Astrocyte (in vitro differentiated cells and primary cell): ENCODE results near the gene SLC1A7. TPM values are rescaled to one million over a fixed set of nuclear protein-coding genes. Genes with fewer than 3 reads are reported as not detected.
A peak's percentile ranks its signal among the peaks of the same experiment; 100 is the strongest.

Source experiments
- DNase-seq: peaks from one replicate; pipeline ENCODE4 v3.0.0-alpha.2; 2010; ENCODE audit warnings: low read depth
- FAIRE-seq: peaks from 2 replicates; lab custom pipeline; 2011; peaks lifted over from hg19 to GRCh38; lab: Jason Lieb, UNC
- H2AFZ ChIP-seq: 2 replicates; pipeline ENCODE4 v1.6.0; 2012; ENCODE audit warnings: low read depth, low read length, inconsistent platforms
- H3K27ac ChIP-seq: 2 replicates; pipeline ENCODE4 v1.5.1; 2011; ENCODE audit warnings: low read depth, low read length, inconsistent platforms
- H3K27me3 ChIP-seq: 2 replicates; pipeline ENCODE4 v1.6.0; 2011; ENCODE audit warnings: low read length, inconsistent platforms; ENCODE audit not compliant: insufficient read depth
- H3K36me3 ChIP-seq: 2 replicates; pipeline ENCODE4 v1.5.1; 2011; ENCODE audit warnings: low read length, inconsistent platforms; ENCODE audit not compliant: insufficient read depth
- H3K4me1 ChIP-seq: 2 replicates; pipeline ENCODE4 v1.5.1; 2011; ENCODE audit warnings: low read length, inconsistent platforms; ENCODE audit not compliant: insufficient read depth
- H3K4me2 ChIP-seq: 2 replicates; pipeline ENCODE4 v1.6.0; 2012; ENCODE audit warnings: low read length, inconsistent platforms
- H3K4me3 ChIP-seq: 2 replicates; pipeline ENCODE4 v1.5.1; 2011; ENCODE audit warnings: low read depth, mild to moderate bottlenecking, low read length, inconsistent platforms; ENCODE audit not compliant: insufficient read depth
- H3K79me2 ChIP-seq: 2 replicates; pipeline ENCODE4 v1.6.0; 2012; ENCODE audit warnings: mild to moderate bottlenecking, low read length, inconsistent platforms; ENCODE audit not compliant: insufficient read depth
- H3K9ac ChIP-seq: 2 replicates; pipeline ENCODE4 v1.6.0; 2012; ENCODE audit warnings: mild to moderate bottlenecking, low read length, inconsistent platforms
- H3K9me3 ChIP-seq: 2 replicates; pipeline ENCODE4 v1.5.1; 2012; ENCODE audit warnings: low read depth, mild to moderate bottlenecking, low read length, inconsistent platforms; ENCODE audit not compliant: insufficient read depth
- H4K20me1 ChIP-seq: 2 replicates; pipeline ENCODE4 v1.6.0; 2012; ENCODE audit warnings: low read length, inconsistent platforms; ENCODE audit not compliant: insufficient read depth
- H3K27ac Mint-ChIP-seq: one replicate; pipeline ENCODE4 v1.8.0; 2021; ENCODE audit warnings: mild to moderate bottlenecking, mixed read lengths; ENCODE audit not compliant: unreplicated experiment
- H3K27me3 Mint-ChIP-seq: one replicate; pipeline ENCODE4 v1.8.0; 2021; ENCODE audit warnings: low read depth, mixed read lengths; ENCODE audit not compliant: unreplicated experiment
- H3K36me3 Mint-ChIP-seq: one replicate; pipeline ENCODE4 v1.8.0; 2021; ENCODE audit warnings: low read depth, mixed read lengths; ENCODE audit not compliant: unreplicated experiment
- H3K4me1 Mint-ChIP-seq: one replicate; pipeline ENCODE4 v1.8.0; 2021; ENCODE audit warnings: low read depth, mixed read lengths; ENCODE audit not compliant: unreplicated experiment
- H3K4me3 Mint-ChIP-seq: one replicate; pipeline ENCODE4 v1.8.0; 2021; ENCODE audit warnings: mild to moderate bottlenecking, moderate library complexity, mixed read lengths; ENCODE audit not compliant: unreplicated experiment
- H3K9me3 Mint-ChIP-seq: one replicate; pipeline ENCODE4 v1.8.0; 2021; ENCODE audit warnings: mild to moderate bottlenecking, mixed read lengths; ENCODE audit not compliant: unreplicated experiment
- CTCF ChIP-seq: IDR thresholded peaks from 2 replicates; pipeline ENCODE4 v1.5.1; 2011; ENCODE audit warnings: low read depth, mild to moderate bottlenecking, inconsistent platforms, low read length, moderate library complexity; ENCODE audit not compliant: insufficient read depth
- EZH2 ChIP-seq: IDR thresholded peaks from 2 replicates; pipeline ENCODE4 v1.6.1; 2012; ENCODE audit warnings: mild to moderate bottlenecking, low read length, inconsistent platforms; ENCODE audit not compliant: insufficient read depth
- total RNA-seq: library from RNA; stranded (reverse); gene quantifications from 2 replicates; pipeline ENCODE4 v1.2.1, GENCODE V29; 2021

Gene SLC1A7
- total RNA-seq, 1 donor from 2014 or later, result not detected

DNA sequence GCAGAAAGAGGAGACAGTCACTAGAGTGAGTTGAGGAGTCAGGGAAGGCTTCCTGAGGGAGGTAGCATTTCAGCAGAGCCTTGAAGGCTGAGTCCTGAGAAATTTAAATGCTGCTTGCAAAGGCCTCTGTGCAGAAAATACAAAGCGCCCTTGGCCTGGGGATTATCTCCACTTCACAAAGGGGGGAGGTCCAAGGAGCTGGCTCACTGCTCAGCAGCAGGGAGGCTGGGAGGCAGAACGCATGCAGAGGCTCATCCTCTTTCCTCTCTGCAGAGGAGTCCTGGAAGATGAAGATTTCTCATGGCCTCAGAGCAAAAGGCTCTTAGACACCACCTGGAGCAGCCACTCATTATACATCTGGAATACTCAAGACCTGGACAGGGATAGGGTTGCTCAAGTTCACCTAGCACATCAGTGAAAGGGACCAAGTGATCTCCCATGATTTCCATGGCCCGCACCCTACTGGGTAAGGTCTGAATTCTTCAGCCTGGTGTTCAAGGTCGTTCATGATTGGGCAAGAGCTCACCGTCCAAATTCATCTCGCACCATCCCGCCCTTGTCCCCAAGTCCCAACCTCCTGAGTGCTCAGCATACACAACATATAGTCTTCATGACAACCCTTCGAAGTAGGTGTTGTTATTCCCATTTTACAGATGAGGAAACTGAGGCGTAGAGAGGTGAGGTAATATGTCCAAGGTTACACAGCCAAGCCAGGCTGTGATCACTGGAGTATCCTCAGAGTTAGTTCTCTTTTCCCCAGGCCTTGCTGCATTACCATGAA is 9.0 kb downstream of the SLC1A7 start:
- peaks cover 7% of the 10 kb centered on the region for H3K9me3 Mint-ChIP-seq
- Histone ChIP-seq H3K27me3 (no peaks in the 10 kb centered on the region), H3K36me3 (no peaks in the 10 kb centered on the region), H3K9ac (no peak overlapping the region), H4K20me1 (no peaks in the 10 kb centered on the region), H3K27ac (no peak overlapping the region), H2AFZ (no peak overlapping the region), H3K4me2 (no peak overlapping the region), H3K9me3 (no peaks in the 10 kb centered on the region), H3K79me2 (no peaks in the 10 kb centered on the region), H3K4me1 (peaks cover 6% of the 10 kb centered on the region), H3K4me3 (no peak overlapping the region)
- peaks cover 36% of the 10 kb centered on the region for H3K27me3 Mint-ChIP-seq
- no peak overlapping the region for H3K4me3 Mint-ChIP-seq
- H3K4me1 Mint-ChIP-seq, result no peaks in the 10 kb centered on the region
- no peak for FAIRE-seq
- no peak for DNase-seq
- no peak overlapping the region for H3K27ac Mint-ChIP-seq
- no peaks in the 10 kb centered on the region for H3K36me3 Mint-ChIP-seq
- TF ChIP-seq CTCF (no peak), EZH2 (no peak)

GRCh38 chr1:53132176-53132575 is 10.3 kb downstream of the SLC1A7 start:
- H3K4me3 ChIP-seq, result no peak overlapping the region
- H3K27ac ChIP-seq, result no peak overlapping the region
- no peaks in the 10 kb centered on the region for H4K20me1 ChIP-seq
- H3K4me1 ChIP-seq, result peaks cover 6% of the 10 kb centered on the region
- Mint-ChIP-seq H3K27ac (peak overlapping the region; percentile 56), H3K36me3 (no peaks in the 10 kb centered on the region), H3K4me3 (no peak overlapping the region), H3K4me1 (no peaks in the 10 kb centered on the region), H3K27me3 (peaks cover 36% of the 10 kb centered on the region), H3K9me3 (peaks cover 7% of the 10 kb centered on the region)
- no peaks in the 10 kb centered on the region for H3K36me3 ChIP-seq
- no peak overlapping the region for H3K4me2 ChIP-seq
- no peak overlapping the region for H2AFZ ChIP-seq
- TF ChIP-seq CTCF (no peak), EZH2 (no peak)
- no peaks in the 10 kb centered on the region for H3K79me2 ChIP-seq
- no peaks in the 10 kb centered on the region for H3K9me3 ChIP-seq
- DNase-seq (no peak), FAIRE-seq (no peak)
- no peaks in the 10 kb centered on the region for H3K27me3 ChIP-seq
- no peak overlapping the region for H3K9ac ChIP-seq

- peaks cover 7% of the 10 kb centered on the region for H3K9me3 Mint-ChIP-seq
- Histone ChIP-seq H3K9ac (no peak overlapping the region), H3K4me3 (no peak overlapping the region), H3K36me3 (no peaks in the 10 kb centered on the region), H3K4me1 (peaks cover 6% of the 10 kb centered on the region), H2AFZ (no peak overlapping the region), H3K4me2 (no peak overlapping the region), H3K79me2 (no peaks in the 10 kb centered on the region), H3K9me3 (no peaks in the 10 kb centered on the region), H3K27me3 (no peaks in the 10 kb centered on the region), H4K20me1 (no peaks in the 10 kb centered on the region), H3K27ac (no peak overlapping the region)
- peaks cover 36% of the 10 kb centered on the region for H3K27me3 Mint-ChIP-seq
- TF ChIP-seq CTCF, result no peak
- no peak for TF ChIP-seq EZH2
- no peaks in the 10 kb centered on the region for H3K4me1 Mint-ChIP-seq
- H3K4me3 Mint-ChIP-seq, result no peak overlapping the region
- DNase-seq (no peak), FAIRE-seq (no peak)
- H3K27ac Mint-ChIP-seq, result no peak overlapping the region
- no peaks in the 10 kb centered on the region for H3K36me3 Mint-ChIP-seq
These were observed 10.9 kb downstream of the SLC1A7 start for GRCh38 chr1:53131590-53131938.
